Measurements from ENCODE around the gene LIX1. TPM values are rescaled to one million over a fixed set of nuclear protein-coding genes. Genes with fewer than 3 reads are reported as not detected.
"Not testable (repeated sequence)": the region's sequence is repeated elsewhere in the genome, so short reads cannot be mapped to it uniquely, and the experiment has no call there.

The LIX1 gene
- total RNA-seq, 1 donor from 2014 or later = not detected

DNA sequence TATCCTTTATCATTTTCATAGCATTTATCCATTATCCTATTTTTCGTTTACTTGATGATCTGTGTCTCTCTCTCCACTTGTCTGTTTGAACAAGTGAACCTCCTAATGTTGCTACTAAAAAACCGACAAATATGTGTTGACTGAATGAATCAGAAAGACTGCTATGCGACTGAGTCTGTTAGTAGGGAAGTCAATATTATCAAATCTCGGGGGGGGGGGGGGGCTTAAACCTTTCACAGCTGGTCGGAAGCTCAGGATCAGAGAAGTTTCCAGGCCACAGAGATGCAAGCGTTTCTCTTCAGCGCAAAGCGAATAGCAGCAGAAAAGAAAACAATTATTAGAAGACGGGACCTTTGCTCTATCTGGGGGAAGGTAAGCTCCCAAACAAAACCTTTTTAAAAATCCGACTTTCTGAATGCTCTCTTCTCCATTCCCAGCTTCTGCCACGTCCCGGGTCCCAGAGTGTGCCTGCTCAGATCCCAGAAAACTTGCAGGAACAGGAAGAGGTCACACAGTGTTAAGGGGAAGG, 40.2 kb upstream of the LIX1 start:
- DNase-seq = no peak
- intact Hi-C loops (cut with micrococcal nuclease) = no loop called here
- H3K27ac ChIP-seq (replicated peaks) = peak overlapping the region; percentile 98
- H3K4me1 ChIP-seq = peaks cover 33% of the 10 kb centered on the region
- H3K36me3 ChIP-seq = peaks cover 25% of the 10 kb centered on the region
- H3K9me3 ChIP-seq (replicated peaks) = no peaks in the 10 kb centered on the region
- TF ChIP-seq, protein P1, sequence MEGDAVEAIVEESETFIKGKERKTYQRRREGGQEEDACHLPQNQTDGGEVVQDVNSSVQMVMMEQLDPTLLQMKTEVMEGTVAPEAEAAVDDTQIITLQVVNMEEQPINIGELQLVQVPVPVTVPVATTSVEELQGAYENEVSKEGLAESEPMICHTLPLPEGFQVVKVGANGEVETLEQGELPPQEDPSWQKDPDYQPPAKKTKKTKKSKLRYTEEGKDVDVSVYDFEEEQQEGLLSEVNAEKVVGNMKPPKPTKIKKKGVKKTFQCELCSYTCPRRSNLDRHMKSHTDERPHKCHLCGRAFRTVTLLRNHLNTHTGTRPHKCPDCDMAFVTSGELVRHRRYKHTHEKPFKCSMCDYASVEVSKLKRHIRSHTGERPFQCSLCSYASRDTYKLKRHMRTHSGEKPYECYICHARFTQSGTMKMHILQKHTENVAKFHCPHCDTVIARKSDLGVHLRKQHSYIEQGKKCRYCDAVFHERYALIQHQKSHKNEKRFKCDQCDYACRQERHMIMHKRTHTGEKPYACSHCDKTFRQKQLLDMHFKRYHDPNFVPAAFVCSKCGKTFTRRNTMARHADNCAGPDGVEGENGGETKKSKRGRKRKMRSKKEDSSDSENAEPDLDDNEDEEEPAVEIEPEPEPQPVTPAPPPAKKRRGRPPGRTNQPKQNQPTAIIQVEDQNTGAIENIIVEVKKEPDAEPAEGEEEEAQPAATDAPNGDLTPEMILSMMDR (IDR thresholded peaks at IDR 0.05; ENCODE audit: borderline replicate concordance) = no peak
- H3K27me3 ChIP-seq (ENCODE audit: low read depth) = no peaks in the 10 kb centered on the region
- peak overlapping the region; percentile 95 for H3K4me3 ChIP-seq

DNA sequence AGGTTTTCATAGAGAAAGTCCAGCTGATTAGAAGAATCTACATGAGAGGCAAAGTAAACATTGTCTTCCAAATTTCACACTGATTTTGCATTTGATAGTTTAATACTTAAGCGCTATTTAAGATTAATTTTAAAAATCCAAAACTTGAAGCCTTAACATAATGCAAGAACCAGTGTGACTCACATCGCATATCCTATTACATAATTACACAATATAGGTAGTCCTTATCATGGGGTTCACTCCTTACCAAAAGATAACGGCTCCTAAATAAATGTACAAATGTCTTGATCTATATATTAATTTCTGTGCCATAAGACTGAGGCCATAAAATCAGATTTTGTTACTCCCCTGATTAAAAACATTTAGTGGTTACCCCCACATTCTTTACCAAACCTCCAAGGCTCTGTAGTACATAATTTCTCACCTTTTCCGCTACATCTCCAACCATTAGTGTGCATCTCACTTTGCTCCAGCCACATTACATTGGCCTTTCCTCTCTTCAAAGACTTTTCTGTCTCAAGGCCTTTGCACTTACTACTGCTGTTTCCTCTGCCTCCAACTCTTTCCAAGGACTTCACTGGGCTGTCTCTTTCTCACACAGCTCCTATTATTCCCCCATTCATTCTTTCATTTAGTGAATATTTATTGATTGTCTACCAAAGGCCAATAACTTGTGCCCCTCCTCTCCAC, 39.6 kb upstream of the LIX1 start:
- no peak for DNase-seq
- H3K4me1 ChIP-seq = peaks cover 33% of the 10 kb centered on the region
- intact Hi-C loops (cut with micrococcal nuclease) = no loop called here
- H3K4me3 ChIP-seq = peak overlapping the region; percentile 95
- no peaks in the 10 kb centered on the region for H3K27me3 ChIP-seq (ENCODE audit: low read depth)
- H3K36me3 ChIP-seq = peaks cover 31% of the 10 kb centered on the region
- TF ChIP-seq, protein P1 (IDR thresholded peaks at IDR 0.05; ENCODE audit: borderline replicate concordance) = no peak
- H3K27ac ChIP-seq (replicated peaks) = peak overlapping the region; percentile 98
- no peaks in the 10 kb centered on the region for H3K9me3 ChIP-seq (replicated peaks)

DNA sequence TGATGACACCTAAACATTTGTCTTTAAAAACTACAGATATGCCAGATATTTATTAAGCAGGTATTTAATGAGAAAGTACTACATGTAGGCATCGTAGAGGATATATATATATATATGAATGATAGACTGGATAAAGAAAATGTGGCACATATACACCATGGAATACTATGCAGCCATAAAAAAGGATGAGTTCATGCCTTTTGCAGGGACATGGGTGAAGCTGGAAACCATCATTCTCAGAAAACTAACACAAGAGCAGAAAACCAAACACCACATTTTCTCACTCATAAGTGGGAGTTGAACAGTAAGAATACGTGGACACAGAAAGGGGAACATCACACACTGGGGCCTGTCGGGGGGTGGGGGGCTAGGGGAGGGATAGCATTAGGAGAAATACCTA, 37.0 kb upstream of the LIX1 start:
- intact Hi-C loops (cut with micrococcal nuclease); H3K4me3 ChIP-seq; DNase-seq; H3K27ac ChIP-seq (replicated peaks); H3K27me3 ChIP-seq (ENCODE audit: low read depth); H3K9me3 ChIP-seq (replicated peaks): not testable (repeated sequence)
- H3K36me3 ChIP-seq = peaks cover 56% of the 10 kb centered on the region
- peaks cover 33% of the 10 kb centered on the region for H3K4me1 ChIP-seq

DNA sequence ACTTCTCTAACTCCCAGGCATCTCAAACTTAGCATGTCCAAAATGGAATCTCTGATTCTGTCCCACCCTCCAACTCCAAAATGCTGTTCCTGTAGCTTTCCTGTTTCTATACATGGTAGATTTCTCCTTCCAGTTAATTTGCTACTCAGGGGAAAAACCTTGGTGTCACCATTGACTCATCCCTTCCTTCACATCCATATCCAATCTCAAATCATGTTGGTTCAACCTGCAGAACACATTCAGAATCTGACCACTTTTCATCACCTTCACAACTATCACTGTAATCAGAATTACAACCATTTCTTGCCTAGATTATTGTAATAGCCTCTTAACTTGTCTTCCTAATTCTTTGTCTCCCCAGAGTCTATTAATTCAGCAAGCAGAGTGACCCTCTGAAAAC, 29.8 kb upstream of the LIX1 start:
- H3K27me3 ChIP-seq (ENCODE audit: low read depth) = no peaks in the 10 kb centered on the region
- peaks cover 98% of the 10 kb centered on the region for H3K36me3 ChIP-seq
- no peaks in the 10 kb centered on the region for H3K9me3 ChIP-seq (replicated peaks)
- no peaks in the 10 kb centered on the region for H3K4me1 ChIP-seq
- TF ChIP-seq, protein P1 (IDR thresholded peaks at IDR 0.05; ENCODE audit: borderline replicate concordance) = no peak
- H3K4me3 ChIP-seq = no peak overlapping the region
- no peak overlapping the region for H3K27ac ChIP-seq (replicated peaks)
- no peak for DNase-seq
- intact Hi-C loops (cut with micrococcal nuclease) = no loop called here

DNA sequence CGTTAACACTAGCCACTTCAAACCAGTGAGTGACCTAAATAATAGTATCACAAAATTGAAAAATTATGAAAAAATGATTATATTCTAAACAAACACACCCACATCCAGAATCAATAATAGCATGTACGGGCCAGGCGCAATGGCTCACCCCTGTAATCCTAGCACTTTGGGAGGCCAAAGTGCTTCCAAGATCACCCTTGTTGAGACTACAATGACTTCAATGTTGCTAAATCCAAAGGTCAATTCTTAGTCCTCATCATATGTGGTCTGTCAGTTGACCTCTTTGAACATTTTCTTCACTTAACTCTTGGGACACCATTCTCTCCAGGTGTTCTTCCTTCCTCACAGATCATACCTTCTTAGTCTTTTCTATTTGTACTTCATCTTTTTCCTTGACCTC, 29.3 kb upstream of the LIX1 start:
- H3K36me3 ChIP-seq = peaks cover 98% of the 10 kb centered on the region
- H3K9me3 ChIP-seq (replicated peaks) = no peaks in the 10 kb centered on the region
- H3K4me3 ChIP-seq = no peak overlapping the region
- no peaks in the 10 kb centered on the region for H3K4me1 ChIP-seq
- no peaks in the 10 kb centered on the region for H3K27me3 ChIP-seq (ENCODE audit: low read depth)
- no peak for DNase-seq
- no peak overlapping the region for H3K27ac ChIP-seq (replicated peaks)
- TF ChIP-seq, protein P1 (IDR thresholded peaks at IDR 0.05; ENCODE audit: borderline replicate concordance) = no peak
- intact Hi-C loops (cut with micrococcal nuclease) = no loop called here

DNA sequence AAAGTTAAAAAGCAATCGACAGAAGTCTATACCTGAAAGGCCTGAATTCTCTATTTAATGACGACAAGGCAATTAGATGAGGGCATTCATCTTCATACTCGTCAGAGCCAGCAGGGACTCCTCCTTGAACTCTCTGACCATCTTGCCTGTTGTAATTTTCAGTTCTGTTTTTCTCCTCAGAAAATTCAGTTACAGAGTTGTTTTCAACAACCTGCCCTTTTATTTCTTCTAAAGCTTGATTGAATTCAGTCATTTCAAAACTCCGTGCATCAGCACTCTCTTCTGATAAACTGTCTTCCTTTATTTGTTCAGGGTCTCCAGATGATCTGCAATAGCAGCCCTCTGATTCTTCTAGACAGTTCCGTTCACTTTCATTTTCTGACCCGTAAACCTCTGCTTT, 25.0 kb upstream of the LIX1 start:
- Histone ChIP-seq H3K27ac (replicated peaks) (no peak overlapping the region), H3K4me3 (no peak overlapping the region), H3K36me3 (peaks cover 93% of the 10 kb centered on the region), H3K9me3 (replicated peaks) (no peaks in the 10 kb centered on the region), H3K4me1 (no peaks in the 10 kb centered on the region), H3K27me3 (ENCODE audit: low read depth) (no peaks in the 10 kb centered on the region)
- intact Hi-C loops (cut with micrococcal nuclease) = loop anchor here (10.0 kb wide), 1 partner anchor 413 kb away; no protein-coding TSS in a partner anchor
- DNase-seq = no peak
- TF ChIP-seq, protein P1 (IDR thresholded peaks at IDR 0.05; ENCODE audit: borderline replicate concordance) = no peak
